Measurements from ENCODE around the gene EVI5.
"Not testable (repeated sequence)": the region's sequence is repeated elsewhere in the genome, so short reads cannot be mapped to it uniquely, and the experiment has no call there.

Gene EVI5

GRCh38 chr1:92746255-92746654, 38.7 kb downstream of the EVI5 start:
- not testable (repeated sequence) for DNase-seq

DNA sequence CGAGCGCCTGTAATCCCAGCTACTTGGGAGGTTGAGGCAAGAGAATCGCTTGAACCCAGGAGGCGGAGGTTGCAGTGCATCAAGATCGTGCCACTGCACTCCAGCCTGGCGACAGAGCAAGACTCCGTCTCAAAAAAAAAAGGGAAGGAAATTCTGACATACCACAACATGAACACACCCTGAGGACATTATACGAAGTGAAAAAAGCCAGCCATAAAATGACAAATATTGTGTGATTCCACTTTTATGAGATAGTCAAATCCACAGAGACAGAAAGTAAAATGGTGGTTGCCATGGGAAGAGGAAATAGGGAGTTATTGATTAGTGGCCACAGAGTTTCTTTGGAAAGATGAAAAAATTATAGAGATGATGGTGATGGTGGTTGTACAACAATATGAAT, 41.7 kb downstream of the EVI5 start:
- no peak for DNase-seq

DNA sequence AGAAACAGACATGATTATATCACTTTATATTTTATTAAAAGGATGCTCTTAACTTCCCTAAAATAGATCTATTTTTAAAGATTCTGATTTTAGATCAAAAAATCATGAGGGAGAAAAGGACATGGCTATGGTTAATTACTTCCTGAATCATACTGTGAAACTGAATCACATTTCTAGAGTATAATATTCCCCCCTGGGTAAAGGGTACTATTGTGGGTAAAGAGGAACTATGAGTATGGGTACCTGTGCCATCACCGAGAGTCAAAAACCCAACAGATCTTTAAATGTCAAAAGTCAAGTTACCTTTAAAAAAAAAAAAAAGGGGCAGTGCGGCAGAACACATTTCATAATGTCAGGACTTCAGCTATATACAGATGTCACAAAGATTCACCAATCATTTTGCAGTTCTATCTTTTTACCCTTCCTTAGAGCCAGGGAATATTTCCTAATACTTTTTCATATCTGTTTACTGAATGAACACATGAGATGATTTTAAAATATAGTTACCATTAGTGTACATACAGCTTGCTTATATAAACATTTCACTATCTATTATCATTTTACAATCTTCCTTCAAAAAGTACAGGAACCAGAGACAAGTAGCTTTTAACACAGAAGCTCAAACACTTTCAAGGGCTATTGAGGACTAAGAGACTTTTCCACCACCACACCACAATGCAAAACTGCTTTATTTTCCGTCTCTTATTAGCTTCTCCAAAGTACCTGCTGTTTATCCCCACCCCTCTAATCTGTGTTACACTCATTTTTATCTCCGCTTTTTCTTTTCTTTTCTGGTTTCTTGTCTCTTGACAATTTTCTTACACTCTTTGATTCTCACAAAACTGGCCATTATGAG, 45.0 kb downstream of the EVI5 start:
- no peak for DNase-seq

DNA sequence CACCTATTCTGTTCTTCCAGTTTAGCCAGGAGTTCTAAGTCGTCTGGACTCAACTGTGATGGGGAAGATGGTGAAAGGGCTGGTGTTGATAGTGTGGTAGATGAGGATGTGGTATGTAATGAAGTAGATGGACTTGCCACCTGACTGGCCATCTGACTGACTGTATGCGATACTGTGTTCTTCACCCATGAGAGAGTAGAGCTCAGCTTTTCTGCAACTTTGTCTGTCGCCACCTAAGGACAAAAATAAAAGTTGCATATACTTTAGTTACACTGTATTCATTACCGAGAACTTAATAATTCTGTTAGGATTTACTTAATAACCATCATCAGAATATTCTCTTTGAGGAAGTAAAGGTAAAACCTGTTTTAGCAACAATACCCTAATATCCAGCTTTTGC, 48.5 kb downstream of the EVI5 start:
- DNase-seq, result no peak

GRCh38 chr1:92730476-92730875, 54.4 kb downstream of the EVI5 start:
- no peak for DNase-seq

- DNase-seq, result no peak
Measured at GRCh38 chr1:92728697-92729096, 56.2 kb downstream of the EVI5 start.

- DNase-seq, result not testable (repeated sequence)
Measured at GRCh38 chr1:92723713-92724112, 61.2 kb downstream of the EVI5 start.

DNA sequence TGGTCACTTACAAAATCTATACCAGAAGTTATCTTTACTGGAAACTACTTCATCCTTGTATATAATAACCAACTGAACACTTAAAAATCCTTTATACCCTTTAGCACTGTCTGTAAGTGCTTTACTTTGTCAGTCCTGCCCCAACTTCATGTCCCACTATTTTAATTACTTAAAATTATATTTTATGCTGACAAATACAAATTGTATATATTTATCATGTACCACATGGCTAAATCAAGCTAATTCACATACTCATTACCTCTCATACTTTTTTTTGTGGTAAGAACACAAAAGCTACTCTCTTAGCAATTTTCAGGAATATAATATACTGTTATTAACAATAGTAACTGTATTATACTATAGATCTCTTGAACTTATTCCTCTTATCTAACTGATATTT, 63.0 kb downstream of the EVI5 start:
- no peak for DNase-seq

DNA sequence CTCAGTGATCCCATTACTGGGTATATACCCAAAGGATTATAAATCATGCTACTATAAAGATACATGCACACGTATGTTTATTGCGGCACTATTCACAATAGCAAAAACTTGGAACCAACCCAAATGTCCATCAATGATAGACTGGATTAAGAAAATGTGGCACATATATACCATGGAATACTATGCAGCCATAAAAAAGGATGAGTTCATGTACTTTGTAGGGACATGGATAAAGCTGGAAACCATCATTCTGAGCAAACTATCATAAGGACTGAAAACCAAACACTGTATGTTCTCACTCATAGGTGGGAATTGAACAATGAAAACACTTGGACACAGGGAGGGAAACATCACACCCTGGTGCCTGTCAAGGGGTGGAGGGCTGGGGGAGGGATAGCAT, 63.8 kb downstream of the EVI5 start:
- DNase-seq, result not testable (repeated sequence)

DNA sequence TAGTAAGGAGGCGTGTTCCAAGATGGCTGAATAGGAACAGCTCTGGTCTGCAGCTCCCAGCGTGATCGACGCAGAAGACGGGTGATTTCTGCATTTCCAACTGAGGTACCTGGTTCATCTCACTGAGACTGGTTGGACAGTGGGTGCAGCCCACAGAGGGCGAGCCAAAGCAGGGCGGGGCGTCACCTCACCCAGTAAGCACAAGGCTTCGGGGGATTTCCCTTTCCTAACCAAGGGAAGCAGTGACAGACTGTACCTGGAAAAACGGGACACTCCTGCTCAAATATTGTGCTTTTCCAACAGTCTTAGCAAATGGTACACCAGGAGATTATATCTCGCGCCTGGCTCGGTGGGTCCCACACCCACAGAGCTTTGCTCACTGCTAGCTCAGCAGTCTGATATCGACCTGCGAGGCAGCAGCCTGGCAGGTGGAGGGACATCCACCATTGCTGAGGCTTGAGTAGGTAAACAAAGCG, 69.4 kb downstream of the EVI5 start:
- not testable (repeated sequence) for DNase-seq

- DNase-seq, result no peak
Measured at GRCh38 chr1:92713939-92714338, 71.0 kb downstream of the EVI5 start.

- no peak for DNase-seq
Measured at GRCh38 chr1:92711473-92712165, 73.3 kb downstream of the EVI5 start.

DNA sequence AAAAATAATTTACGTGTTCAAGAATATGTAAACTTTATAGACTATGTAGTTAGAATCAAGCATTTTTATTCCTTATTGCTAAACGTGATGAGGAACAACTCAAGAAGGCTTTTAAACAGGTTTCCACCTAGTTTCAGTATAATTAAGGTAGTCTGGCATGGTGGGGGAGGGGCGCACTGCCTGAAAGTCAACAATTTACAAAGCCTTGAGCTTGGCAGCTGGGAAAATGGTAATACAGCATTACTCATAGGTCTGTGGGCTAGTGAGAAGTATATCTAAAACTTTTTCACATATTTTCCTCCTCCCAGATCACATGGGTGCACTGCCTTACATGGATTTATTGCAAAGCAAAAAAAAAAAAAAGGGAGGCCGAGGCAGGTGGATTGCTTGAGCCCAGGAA, 75.2 kb downstream of the EVI5 start:
- peak; percentile 13 for DNase-seq

DNA sequence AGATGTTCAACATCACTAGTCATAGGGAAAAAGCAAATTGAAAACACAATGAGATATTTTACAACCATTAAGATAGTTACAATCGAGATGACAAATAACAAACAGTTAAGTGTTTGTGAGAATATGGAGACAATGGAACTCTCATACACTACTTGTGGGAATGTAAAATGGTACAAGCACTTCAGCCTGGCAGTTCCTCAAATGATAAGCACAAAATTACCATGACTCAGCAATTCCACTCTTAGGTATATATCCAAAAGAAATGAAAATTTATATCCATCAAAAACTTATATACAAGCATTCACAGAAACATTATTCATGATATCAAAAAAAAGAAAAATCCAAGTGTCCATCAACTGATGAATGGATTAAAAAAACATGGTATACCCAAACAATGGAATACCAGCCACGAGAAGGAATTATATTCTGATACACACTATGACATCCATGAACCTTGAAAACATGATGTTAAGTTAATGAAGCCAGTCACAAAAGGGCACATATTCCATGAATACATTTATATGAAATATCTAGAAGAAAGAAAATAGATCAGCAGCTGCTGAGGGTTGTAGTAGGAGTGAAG, 76.4 kb downstream of the EVI5 start:
- DNase-seq, result no peak

DNA sequence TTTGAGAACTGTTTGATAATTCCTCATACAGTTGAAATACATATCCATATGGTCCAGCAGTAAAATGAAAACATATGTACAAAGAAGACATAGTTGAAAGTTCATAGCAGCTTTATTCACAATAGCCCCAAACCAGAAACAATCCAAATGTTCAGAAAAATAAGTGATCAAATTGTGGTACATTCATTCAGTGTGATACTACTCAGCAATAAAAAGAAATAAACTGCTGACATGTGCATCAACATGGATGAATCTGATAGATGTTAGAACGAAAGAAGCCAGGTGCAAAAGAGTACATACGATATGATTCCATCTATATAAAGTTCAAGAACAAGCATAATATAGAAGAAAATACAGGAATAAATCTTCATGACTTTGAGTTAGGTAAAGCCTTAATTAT, 77.2 kb downstream of the EVI5 start:
- DNase-seq, result no peak

DNA sequence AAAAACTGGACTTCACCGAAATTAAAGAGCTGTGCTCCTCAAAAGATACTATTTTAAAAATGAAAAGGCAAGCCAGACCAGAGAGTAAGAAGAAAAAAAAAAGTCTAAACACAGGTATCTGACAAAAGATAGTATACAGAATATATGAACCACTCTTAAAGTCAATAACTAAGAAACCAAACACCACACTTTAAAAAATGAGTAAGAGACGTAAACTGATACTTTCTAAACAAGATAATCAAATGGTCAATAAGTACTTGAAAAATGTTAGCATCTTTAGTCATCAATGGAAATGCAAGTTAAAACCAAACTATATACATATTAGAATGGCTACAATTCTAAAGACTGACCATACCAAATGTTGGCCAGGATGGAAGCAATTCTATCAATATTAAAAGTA, 77.6 kb downstream of the EVI5 start:
- no peak for DNase-seq

DNA sequence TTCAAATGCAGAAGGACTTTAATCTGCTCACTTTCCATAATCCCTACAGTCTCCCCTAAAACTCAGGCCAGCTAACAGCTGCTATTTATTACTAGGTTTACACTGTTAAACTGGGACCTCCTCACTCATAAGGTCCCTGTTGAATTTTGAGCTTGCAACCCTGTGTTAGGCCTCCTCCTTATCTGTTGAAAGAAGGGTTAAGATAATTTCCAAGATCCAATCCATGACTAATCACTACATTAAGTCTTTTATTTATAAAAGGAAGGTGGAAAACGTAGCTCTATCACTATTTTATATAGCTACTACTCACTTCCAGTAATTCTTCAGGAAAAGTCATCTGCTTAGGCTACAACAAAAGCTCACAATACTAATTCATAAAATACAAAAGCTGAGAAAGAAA, 79.5 kb downstream of the EVI5 start:
- DNase-seq, result no peak

DNA sequence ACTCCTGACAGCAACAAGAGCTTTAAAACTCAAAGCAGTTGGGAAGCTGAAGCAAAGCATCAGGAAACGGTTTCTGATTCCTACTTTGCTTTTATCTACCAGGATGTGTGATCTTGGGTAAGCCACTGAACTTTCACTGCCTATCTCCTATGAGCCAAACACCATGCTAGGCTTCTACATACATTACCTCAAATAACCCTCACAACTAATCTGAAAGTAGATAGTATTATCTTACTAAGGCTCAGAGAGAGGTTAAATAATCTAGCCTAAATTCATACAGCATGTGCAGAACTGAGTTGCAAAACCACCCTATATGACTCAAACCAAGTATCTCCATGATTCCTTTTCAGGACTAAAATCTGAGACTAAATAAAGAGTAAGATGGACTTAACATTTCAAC, 83.8 kb downstream of the EVI5 start:
- no peak for DNase-seq

DNA sequence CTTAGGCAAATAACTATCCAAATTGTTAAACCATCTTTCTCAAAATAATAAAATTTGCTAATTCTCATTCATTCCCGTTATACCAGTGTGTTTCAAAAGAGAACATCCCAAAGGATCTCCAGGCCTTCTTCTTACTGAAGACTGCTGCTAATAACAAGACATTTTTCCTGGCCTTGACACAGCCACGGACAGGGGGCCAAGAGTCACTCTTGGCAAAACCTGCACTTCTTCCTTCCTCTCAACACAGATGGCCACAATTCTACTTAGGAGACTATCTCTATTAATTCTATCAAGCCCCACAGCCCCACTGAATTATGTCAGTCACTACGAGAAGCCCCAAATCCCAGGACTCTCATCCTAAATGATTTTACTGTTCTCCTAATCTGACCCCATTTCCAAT, 86.0 kb downstream of the EVI5 start:
- DNase-seq, result no peak

GRCh38 chr1:92695104-92695503, 89.8 kb downstream of the EVI5 start:
- no peak for DNase-seq

GRCh38 chr1:92691925-92692324, 93.0 kb downstream of the EVI5 start:
- DNase-seq, result no peak

GRCh38 chr1:92690212-92690906, 94.5 kb downstream of the EVI5 start:
- DNase-seq, result no peak

DNA sequence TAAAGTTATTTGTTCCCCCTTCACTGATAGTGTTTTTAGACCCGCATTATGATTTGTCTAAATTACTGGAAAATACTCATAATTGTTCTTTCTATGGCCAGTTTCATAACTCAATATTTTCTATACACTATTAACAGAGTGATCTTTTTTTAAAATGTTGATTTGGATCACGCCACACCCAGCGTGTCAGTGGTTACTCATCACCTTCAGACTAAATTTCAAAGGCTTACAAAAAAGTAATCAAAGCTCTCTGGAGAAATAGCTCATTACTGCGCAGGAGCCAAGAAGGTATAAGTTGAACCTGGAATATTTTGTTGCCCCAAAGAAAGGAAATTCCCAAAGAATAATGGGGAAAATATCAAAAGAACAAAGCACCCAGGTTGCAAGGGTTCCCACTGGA, 104.9 kb downstream of the EVI5 start:
- no peak for DNase-seq
